HG03280 (cell line): ENCODE measurements around the gene APOF.
"Not testable (repeated sequence)": the region's sequence is repeated elsewhere in the genome, so short reads cannot be mapped to it uniquely, and the experiment has no call there.

Source experiments
- ATAC-seq: cut with Tn5 transposase; IDR thresholded peaks from one replicate; pipeline ENCODE4 v1.9.1; 2021; ENCODE audit warnings: mild to moderate bottlenecking, moderate library complexity; ENCODE audit not compliant: unreplicated experiment

APOF gene, protein sequence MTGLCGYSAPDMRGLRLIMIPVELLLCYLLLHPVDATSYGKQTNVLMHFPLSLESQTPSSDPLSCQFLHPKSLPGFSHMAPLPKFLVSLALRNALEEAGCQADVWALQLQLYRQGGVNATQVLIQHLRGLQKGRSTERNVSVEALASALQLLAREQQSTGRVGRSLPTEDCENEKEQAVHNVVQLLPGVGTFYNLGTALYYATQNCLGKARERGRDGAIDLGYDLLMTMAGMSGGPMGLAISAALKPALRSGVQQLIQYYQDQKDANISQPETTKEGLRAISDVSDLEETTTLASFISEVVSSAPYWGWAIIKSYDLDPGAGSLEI

DNA sequence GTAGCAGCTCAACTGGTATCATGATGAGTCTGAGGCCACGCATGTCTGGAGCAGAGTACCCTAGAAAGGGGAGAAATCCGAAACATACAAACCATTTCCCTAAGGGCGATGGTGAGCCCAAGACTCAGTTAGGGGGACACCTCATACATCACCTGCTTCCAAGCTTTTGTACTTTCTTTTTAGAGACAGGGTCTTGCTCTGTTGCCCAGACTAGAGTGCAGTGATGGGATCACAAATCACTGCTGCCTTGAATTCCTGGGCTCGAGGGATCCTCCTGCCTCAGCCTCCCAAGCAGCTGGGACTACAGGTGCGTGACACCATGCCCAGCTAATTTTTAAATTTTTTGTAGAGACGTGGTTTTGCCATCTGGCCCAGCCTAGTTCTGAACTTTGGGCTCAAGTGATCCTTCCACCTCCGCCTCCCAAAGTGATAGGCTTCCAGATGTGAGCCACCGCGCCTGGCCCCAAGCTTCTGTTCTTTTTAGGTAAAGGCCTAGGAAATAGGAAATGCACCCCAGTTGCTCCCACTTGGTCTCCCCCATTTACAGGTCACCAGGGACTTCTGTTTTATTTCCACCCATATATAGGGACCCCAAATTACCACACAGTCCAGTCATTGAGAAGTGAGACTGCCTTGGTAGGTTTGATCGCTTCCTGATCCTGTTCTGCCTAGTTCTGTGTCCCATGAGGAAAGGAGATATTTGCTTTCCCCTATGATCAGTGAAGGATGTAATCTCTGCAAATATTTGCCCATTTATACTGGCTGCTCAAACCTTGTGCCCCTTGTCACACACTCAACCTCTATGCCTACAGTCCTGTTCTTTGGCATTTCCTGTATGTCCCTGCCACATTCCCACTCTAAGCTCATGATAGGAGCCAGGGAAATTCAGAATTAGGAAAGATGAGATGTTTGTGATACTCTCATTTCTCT lies at the start of gene APOF:
APOF (minus strand) TSS at position 728 of the 930 bp plus-strand sequence; CDS start at position 616, 112 bp downstream.
- ATAC-seq, result no peak

DNA sequence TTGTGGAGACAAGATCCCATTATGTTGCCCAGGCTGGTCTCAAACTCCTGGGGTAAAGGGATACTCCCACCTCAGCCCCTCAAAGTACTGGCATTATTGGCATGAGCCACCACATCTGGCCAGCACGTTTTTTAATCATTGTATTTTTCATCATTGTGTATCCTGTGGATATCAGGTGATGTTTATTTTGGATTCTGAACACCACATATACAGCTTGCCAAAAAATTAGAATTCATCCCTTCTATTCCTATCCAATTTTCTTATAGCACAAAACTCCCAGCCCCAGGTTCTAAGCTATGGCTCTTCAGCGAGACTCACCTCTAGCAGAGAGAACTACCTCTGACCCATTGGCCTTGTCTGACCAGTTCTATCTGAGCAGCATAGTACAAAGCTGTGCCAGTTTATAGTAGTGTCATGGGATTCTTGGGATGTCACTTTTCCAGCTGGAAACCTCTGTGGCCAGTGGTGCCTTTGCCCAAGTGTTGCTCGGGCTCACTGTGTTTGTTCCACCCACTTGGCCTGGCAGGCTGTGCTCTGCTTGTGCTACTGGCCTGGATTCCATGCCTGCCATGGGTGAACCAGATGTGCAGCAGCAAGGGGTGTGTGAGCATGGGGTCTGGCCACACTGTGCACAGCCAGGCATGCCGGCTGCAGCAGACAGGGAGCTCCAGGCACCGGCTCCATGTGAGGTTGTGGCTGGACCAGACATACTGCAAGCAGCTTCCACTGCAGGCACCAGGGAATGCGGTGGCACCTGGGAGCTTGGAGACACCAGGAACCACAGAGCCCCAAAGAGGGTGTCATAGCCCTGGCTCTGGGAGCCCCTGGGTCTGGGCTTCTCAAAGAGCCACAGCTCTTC lies 49.4 kb upstream of the APOF start:
- no peak for ATAC-seq

DNA sequence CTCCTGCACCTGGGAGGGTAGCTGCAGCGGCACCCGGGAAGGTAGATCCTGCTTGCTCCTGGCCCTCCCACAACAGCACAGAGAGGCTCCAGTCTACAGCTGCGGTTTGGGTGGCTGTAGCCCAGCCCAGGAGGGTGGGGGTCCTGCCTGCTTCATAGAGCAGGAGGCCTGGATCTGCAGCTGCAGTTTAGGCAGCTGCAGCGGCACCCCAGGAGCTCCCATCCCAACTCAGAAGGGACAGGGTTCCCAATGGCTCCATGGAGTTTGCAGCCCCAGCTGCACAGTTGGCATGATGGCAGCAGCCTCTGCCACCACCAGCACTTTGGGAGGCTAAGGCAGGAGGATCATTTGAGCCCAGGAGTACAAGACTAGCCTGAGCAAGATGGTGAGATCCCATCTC lies 48.1 kb upstream of the APOF start:
- ATAC-seq, result no peak

DNA sequence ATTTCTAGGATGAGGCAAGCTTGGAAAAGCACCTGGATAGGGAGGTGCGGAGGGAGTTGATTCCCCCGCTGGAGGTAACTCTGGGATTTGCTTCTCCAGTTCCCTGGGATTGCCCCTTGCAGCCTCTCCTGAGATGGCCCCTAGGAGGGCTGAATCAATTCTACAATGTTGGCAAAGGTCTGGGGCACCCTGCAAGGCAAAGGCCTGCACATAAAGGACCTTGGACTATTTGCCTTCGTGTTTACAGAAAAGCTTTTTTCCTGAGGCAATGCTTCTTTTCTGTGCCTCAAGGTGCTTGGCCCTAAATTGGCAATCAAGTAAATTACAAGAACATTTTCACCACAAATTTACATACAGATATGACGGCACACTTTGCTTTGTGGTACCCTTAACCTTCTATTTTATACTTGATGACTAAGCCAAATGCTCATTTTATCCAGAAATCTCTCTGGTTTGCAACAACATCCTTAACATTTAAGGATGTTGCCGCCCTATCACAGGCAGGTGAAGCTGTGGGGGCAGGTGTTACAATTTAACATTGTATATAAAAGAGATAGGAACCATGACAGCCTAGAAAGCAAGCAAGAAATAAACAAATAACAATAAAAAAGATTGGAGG lies 46.3 kb upstream of the APOF start:
- no peak for ATAC-seq

DNA sequence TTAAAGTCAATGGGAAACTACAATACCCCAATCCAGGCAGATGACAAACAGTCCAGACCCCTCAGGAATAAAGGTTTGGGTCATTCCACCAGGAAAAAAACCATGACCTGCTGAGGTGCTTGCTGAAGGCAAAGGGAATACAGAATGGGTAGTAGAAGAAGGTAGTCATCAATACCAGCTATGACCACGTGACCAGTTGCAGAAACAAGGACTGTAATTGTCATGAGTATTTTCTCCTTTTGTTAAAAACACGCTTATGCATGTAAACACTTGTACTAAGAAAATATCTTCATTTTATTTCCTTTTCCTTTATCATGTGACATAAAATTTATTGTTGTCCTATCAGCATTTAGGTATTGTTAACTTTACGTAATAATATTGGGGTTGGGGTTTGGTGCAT lies 41.6 kb upstream of the APOF start:
- ATAC-seq, result not testable (repeated sequence)

DNA sequence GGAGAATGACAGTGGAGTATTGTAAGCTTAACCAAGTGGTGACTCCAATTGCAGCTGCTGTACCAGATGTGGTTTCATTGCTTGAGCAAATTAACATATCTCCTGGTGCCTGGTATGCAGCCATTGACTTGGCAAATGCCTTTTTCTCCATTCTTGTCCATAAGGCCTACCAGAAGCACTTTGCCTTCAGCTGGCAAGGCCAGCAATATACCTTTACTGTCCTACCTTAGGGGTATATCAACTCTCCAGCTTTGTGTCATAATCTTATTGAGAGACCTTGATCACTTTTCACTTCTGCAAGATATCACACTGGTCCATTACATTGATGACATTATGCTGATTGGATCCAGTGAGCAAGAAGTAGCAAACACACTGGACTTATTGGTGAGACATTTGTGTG lies 39.0 kb upstream of the APOF start:
- not testable (repeated sequence) for ATAC-seq

DNA sequence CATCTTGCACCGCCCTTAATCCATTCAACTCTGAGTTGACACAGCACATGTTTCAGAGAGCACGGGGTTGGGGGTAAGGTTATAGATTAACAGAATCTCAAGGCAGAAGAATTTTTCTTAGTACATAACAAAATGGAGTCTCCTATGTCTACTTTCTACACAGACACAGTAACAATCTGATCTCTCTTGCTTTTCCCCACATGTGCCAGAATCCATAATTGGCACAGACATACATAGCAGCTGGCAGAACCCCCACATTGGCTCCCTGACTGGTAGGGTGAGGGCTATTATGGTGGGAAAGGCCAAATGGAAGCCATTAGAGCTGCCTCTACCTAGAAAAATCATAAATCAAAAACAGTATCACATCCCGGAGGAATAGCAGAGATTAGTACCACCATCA lies 38.5 kb upstream of the APOF start:
- ATAC-seq, result not testable (repeated sequence)

DNA sequence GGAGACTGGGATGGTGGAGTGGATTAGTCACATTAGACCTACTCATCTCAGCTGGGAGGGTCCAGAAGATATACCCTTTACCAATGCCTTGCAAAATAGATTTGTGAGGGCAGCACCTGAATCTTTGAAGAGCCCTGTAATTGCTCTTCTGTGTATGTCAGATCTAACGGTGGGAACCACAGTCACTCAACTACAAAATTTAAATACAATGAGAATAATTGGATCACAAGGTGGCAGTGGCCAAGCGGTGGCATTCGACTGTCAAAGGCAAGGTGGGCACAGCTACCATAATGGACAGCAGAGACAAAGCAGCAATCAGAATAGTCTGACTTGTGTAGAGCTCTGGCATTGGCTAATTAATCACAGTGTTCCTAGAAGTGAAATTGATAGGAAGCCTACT lies 36.8 kb upstream of the APOF start:
- ATAC-seq, result not testable (repeated sequence)

DNA sequence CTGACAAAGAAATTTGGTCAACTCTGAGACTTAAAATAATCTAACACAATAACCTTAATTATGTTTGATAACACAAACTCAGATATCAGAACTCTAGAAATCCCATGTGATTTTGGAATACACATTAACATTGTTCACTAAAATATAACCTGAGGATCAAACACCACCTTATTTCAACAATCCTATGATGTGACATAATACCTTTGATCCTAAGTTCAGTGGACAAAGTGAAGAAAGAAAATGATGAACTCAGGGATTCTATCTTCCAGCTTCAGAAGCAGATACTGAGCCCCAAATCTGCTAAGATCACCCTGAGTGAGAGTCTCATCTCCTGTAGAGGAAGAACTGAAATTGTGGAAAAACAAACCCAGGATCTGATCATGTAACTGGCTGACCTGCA lies 35.7 kb upstream of the APOF start:
- no peak for ATAC-seq

DNA sequence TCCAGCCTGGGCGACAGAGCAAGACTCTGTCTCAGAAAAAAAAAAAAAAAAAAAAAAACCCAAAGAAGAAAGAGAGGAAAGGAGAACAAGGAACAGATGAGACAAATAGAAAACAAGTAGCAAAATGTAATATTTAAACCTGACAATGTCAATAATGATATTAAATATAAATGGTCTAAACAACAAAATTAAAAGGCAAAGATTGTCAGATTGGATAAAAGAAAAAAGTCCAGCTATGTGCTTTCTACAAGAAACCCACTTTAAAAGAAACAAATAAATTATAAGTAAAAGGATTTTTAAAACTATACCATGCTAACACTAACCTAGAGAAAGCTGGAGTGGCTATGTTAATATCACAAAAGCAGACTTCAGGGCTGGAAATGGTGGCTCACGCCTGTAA lies 29.7 kb upstream of the APOF start:
- no peak for ATAC-seq

DNA sequence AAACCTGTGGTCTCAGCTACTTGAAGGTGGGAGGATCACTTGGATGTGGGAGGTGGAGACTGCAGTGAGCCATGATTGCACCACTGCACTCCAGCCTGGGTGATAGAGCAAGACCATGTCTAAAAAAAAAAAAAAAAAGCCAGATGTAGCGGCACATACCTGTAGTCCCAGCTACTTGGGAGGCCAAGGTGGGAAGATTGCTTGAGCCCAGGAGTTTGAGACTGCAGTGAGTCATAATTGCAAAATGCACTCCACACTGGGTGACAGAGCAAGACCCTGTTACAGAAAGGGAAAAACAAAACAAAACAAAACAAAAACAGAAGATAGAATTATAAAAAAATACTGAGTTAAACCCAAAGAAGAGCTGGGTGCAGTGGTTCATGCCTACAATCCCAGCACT lies 29.1 kb upstream of the APOF start:
- no peak for ATAC-seq

DNA sequence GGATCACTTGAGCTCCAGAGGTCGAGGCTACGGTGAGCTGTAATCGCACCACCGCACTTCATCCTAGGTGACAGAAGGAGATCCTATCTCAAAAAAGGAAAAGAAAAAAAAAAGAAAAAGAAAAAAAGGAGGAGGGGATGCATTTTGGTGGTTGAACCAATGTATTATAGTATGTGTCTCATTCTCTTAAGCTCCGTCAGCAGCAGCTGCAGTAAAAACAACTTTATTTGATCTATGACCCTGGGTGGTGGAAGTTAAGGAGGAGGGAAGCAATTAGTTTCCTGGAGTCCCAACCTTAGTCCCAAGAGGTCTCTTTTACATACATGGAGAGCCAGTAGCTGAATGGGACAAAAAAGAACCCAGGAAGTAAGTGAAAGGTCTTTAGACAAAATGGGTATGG lies 26.8 kb upstream of the APOF start:
- ATAC-seq, result no peak

DNA sequence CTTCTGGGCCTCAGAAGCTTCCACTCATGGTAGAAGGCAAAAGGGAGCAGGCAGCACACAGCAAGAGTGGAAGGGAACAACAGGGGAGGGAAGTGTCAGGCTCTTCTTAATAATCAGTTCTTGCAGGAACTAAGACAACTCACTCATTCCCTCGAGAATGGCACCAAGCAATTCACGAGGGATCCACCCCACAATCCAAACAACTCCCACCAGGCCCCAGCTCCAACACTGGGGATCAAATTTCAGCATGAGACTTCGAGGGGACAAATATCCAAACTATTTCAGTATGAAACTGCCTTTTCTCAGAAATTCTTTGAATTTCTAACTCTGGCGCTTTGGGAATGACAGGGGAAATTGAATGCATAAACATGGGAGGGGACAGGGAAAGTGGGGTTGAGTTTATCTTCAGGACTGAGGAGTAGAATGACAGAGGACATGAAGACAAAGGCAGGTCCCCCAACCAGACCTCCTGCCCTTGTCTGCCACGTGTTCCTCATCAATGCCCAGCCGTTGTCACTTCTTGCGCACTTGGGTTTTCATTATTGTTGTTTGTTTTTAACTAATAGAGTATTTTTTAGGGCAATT lies 24.6 kb upstream of the APOF start:
- ATAC-seq, result no peak

DNA sequence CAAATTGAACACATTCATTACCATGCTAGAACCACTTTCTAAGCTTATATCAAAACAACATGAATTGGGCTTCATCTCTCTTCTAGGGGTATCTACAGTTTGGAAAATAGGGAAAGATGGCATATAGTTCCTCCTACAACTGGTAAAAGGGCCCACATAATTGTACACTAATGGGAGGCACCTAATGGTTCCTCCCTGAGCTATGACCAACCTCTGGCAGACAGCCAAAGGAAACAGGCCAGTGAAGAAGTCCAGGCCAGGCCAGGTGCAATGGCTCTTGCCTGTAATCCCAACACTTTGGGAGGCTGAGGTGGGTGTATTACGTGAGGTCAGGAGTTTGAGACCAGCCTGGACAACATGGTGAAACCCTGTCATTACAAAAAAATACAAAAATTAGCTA lies 23.2 kb upstream of the APOF start:
- ATAC-seq, result no peak

DNA sequence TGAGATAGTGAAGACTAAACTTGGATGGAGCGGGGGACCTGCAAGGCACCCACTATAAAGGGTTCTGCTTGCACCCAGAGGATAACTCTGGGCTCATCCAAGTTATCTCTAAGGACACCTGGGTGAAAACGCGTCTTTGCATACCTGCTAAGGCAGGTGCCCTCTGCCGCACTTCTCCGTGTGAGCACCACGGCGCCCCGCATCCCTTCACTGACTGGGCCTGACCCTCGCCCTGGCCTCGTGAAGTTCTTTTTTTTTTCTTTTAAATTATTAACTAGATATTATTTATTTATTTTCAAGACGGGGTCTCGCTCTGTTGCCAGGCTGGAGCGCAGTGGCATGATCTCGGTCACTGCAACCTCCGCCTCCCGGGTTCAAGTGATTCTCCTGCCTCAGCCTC lies 20.0 kb upstream of the APOF start:
- ATAC-seq, result no peak

DNA sequence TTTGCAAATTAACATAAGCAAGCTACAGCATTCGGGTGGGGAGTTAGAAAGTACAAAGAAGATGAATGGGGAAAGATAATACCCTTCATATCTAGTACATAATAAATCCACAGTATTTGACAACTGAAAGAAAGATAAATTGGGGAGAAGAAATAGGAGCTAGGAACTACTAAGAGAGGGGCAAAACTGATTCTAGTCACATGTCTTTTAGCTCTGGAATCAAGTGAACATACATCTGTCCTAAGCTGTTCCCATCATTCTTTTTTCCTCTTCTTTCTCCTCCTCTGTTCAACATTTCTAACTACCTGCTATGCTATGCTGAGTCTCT lies 15.3 kb upstream of the APOF start:
- no peak for ATAC-seq

DNA sequence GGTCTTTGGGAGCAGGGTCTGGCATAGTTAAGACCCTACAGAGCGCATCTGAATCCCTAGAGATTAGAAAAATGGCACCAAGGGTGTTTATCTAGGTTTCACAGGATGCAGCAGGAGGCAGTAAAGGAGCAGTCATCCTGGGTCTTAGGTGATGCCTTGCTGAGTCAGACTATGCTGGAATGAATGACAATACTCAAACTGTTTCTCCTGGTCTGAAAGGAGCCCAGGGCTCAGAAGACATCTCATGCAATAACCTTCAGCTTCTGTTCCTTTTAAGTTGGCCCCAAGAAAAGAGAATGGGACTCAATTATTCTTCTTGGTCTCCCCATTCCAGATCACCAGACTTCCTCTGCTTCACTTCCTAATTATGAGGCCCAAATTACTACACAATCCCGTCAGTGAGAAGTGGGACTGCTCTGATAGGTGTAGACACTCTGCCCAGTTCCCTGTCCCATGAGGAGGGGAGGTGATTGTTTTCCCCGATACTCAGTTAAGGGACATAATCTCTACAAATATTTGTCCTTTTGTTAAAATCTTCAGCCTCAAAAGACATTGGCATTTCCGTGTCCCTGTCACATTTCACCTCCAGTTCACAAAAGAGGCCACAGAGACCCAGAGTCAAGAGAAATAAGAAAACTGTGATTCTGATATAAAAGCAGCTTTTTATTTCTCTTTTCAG lies 14.8 kb upstream of the APOF start:
- no peak for ATAC-seq

DNA sequence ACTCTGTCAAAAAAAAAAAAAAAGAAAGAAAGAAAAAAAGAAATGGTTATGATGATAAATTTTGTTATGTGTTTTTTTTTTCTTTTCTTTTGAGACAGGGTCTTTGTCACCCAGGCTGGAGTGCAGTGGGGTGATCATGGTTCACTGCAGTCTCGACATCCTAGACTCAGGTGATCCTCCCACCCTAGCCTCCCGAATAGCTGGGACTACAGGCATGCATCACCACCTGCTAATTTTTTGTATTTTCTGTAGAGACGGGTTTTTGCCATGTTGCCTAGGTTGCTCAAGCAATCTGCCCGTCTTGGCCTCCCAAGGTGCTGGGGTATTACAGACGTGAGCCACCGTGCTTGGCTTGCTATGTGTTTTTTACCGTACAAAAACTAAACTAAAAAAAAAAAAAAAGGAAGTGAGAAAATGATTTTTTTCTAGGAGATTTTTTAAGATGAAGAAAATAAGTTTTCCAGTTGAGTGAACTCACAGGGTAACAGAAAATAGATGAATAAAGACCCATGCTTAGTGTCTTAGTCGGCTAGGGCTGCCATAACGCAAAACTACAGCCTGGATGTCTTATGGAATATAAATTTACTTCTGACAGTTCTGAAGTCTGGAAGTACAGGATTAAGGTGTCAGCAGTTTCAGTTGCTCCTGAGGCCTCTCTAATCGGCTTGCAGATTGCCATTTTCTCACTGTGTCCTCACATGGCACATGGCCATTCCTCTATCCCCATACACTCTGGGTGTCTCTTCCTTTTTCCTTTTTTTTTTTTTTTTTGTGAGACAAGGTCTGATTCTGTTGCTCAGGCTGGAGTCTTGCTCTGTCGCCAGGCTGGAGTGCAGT lies 13.2 kb upstream of the APOF start:
- ATAC-seq, result peak; percentile 71
